ENCODE results near the gene BRD8.

BRD8 gene, protein sequence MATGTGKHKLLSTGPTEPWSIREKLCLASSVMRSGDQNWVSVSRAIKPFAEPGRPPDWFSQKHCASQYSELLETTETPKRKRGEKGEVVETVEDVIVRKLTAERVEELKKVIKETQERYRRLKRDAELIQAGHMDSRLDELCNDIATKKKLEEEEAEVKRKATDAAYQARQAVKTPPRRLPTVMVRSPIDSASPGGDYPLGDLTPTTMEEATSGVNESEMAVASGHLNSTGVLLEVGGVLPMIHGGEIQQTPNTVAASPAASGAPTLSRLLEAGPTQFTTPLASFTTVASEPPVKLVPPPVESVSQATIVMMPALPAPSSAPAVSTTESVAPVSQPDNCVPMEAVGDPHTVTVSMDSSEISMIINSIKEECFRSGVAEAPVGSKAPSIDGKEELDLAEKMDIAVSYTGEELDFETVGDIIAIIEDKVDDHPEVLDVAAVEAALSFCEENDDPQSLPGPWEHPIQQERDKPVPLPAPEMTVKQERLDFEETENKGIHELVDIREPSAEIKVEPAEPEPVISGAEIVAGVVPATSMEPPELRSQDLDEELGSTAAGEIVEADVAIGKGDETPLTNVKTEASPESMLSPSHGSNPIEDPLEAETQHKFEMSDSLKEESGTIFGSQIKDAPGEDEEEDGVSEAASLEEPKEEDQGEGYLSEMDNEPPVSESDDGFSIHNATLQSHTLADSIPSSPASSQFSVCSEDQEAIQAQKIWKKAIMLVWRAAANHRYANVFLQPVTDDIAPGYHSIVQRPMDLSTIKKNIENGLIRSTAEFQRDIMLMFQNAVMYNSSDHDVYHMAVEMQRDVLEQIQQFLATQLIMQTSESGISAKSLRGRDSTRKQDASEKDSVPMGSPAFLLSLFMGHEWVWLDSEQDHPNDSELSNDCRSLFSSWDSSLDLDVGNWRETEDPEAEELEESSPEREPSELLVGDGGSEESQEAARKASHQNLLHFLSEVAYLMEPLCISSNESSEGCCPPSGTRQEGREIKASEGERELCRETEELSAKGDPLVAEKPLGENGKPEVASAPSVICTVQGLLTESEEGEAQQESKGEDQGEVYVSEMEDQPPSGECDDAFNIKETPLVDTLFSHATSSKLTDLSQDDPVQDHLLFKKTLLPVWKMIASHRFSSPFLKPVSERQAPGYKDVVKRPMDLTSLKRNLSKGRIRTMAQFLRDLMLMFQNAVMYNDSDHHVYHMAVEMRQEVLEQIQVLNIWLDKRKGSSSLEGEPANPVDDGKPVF

DNA sequence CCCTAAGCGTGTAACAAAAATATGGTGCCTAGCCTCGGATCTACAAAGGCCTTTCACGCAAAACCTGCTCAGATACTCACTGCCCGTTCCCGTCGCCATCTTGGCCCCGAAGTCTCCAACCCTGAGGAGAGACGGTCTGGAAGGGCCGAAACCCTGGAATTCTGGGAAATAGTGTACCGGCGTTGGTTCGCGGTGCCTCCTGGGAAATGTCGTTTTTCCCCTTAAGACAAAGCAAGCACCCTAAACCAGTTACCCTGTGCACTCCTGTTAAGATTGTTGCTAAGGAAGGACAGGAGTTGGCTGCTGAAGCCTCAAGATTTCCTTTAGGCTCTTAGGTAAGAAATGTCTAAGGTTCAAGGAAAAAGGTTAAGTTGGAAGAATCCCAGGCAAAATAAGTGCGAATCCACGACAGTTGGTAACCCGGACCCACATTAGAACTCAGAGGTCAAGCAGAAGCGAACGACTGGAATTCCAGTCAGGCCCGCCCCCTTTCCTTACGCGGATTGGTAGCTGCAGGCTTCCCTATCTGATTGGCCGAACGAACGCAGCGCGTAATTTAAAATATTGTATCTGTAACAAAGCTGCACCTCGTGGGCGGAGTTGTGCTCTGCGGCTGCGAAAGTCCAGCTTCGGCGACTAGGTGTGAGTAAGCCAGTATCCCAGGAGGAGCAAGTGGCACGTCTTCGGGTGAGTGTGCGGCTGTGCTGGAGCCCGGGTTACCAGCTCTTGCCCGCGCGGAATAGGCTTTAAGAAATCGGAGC is at the start of gene BRD8, which contains the start of gene KIF20A:
TSS of gene BRD8 (minus strand) at position 115 of the 761 bp plus-strand sequence. CDS start at position 99, 16 bp downstream.
TSS of gene KIF20A (plus strand) at position 597 of the 761 bp plus-strand sequence. CDS start 569 bp downstream, outside the sequence.
- H3K27ac Mint-ChIP-seq, result peak within 1 kb of the TSS in 1 of 3 experiments; percentile 88
- no peak within 1 kb of the TSS for H3K4me3 Mint-ChIP-seq
- peaks cover 33% of the 10 kb centered on the region for H3K36me3 Mint-ChIP-seq (ENCODE audit: low read depth)
- peaks cover 10% of the 10 kb centered on the region for H3K4me1 Mint-ChIP-seq
- no peak for TF ChIP-seq CTCF (IDR thresholded peaks at IDR 0.05; ENCODE audit: unreplicated experiment in 3 of 3)
- H3K9me3 Mint-ChIP-seq, result no peaks in the 10 kb centered on the region
- no peaks in the 10 kb centered on the region for H3K27me3 Mint-ChIP-seq (ENCODE audit: low read depth)

DNA sequence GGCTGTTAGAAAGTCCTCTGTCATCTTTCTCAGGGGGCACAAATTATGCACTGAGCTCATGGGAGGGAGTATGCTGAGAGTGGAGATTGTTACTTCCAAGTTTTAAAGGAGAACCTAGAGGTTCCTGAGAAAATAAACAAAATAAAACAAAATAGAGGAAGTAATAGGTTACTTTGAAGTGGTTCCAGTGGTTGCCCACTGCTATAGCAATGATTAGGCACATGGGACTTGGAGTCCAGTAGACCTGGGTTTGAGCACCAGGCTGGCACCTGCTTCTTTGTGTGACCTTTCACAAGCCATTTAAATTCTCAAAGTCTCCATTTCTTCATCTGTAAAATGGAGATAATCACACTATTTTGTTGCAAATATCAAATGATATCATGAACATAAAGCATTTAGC is 48.5 kb upstream of the BRD8 start:
- H3K4me3 Mint-ChIP-seq, result no peak overlapping the region
- no peaks in the 10 kb centered on the region for H3K36me3 Mint-ChIP-seq (ENCODE audit: low read depth)
- H3K4me1 Mint-ChIP-seq, result peaks cover 12% of the 10 kb centered on the region
- peaks cover 7% of the 10 kb centered on the region for H3K27me3 Mint-ChIP-seq (ENCODE audit: low read depth)
- TF ChIP-seq CTCF (IDR thresholded peaks at IDR 0.05; ENCODE audit: unreplicated experiment in 3 of 3), result no peak
- H3K27ac Mint-ChIP-seq, result no peak overlapping the region
- H3K9me3 Mint-ChIP-seq, result peaks cover 4% of the 10 kb centered on the region

GRCh38 chr5:138224712-138225111 is 46.3 kb upstream of the BRD8 start:
- H3K4me3 Mint-ChIP-seq, result no peak overlapping the region
- TF ChIP-seq CTCF (IDR thresholded peaks at IDR 0.05; ENCODE audit: unreplicated experiment in 3 of 3), result no peak
- H3K36me3 Mint-ChIP-seq (ENCODE audit: low read depth), result no peaks in the 10 kb centered on the region
- peaks cover 7% of the 10 kb centered on the region for H3K27me3 Mint-ChIP-seq (ENCODE audit: low read depth)
- no peaks in the 10 kb centered on the region for H3K4me1 Mint-ChIP-seq
- H3K27ac Mint-ChIP-seq, result no peak overlapping the region
- H3K9me3 Mint-ChIP-seq, result peaks cover 4% of the 10 kb centered on the region

- no peak for TF ChIP-seq CTCF (IDR thresholded peaks at IDR 0.05; ENCODE audit: unreplicated experiment in 3 of 3)
- Mint-ChIP-seq H3K4me3 (no peak overlapping the region), H3K27me3 (ENCODE audit: low read depth) (peaks cover 7% of the 10 kb centered on the region), H3K4me1 (no peaks in the 10 kb centered on the region), H3K9me3 (peaks cover 4% of the 10 kb centered on the region), H3K27ac (no peak overlapping the region), H3K36me3 (ENCODE audit: low read depth) (no peaks in the 10 kb centered on the region)
Measured at GRCh38 chr5:138223532-138223931, 45.1 kb upstream of the BRD8 start.

DNA sequence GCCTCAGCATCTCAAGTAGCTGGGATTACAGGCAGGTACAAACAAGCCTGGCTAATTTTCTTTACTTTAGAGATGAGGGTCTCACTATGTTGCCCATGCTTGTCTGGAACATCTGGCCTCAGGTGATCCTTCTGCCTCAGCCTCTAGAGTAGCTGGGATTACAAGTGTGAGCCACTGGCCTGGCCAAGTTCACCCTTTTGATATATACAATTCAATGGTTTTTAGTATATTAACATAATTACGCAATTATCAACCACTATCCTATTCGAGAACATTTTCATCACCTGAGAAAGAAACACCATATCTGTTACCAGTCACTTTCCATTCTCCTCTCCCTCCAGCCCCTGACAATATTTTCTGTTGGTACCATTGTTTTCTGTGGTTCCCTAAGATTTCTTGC is 38.4 kb upstream of the BRD8 start:
- no peaks in the 10 kb centered on the region for H3K27me3 Mint-ChIP-seq (ENCODE audit: low read depth)

More for the DNA sequence above, 38.4 kb upstream of the BRD8 start:
- peak overlapping the region in 1 of 3 experiments; percentile 15 for H3K4me3 Mint-ChIP-seq
- H3K4me1 Mint-ChIP-seq, result peaks cover 10% of the 10 kb centered on the region
- TF ChIP-seq CTCF (IDR thresholded peaks at IDR 0.05; ENCODE audit: unreplicated experiment in 3 of 3), result no peak
- H3K9me3 Mint-ChIP-seq, result no peaks in the 10 kb centered on the region
- H3K36me3 Mint-ChIP-seq (ENCODE audit: low read depth), result no peaks in the 10 kb centered on the region
- no peak overlapping the region for H3K27ac Mint-ChIP-seq
